Measurements from ENCODE around the gene MED29.
A peak's percentile ranks its signal among the peaks of the same experiment; 100 is the strongest.
"Not testable (repeated sequence)": the region's sequence is repeated elsewhere in the genome, so short reads cannot be mapped to it uniquely, and the experiment has no call there.

Gene MED29

DNA sequence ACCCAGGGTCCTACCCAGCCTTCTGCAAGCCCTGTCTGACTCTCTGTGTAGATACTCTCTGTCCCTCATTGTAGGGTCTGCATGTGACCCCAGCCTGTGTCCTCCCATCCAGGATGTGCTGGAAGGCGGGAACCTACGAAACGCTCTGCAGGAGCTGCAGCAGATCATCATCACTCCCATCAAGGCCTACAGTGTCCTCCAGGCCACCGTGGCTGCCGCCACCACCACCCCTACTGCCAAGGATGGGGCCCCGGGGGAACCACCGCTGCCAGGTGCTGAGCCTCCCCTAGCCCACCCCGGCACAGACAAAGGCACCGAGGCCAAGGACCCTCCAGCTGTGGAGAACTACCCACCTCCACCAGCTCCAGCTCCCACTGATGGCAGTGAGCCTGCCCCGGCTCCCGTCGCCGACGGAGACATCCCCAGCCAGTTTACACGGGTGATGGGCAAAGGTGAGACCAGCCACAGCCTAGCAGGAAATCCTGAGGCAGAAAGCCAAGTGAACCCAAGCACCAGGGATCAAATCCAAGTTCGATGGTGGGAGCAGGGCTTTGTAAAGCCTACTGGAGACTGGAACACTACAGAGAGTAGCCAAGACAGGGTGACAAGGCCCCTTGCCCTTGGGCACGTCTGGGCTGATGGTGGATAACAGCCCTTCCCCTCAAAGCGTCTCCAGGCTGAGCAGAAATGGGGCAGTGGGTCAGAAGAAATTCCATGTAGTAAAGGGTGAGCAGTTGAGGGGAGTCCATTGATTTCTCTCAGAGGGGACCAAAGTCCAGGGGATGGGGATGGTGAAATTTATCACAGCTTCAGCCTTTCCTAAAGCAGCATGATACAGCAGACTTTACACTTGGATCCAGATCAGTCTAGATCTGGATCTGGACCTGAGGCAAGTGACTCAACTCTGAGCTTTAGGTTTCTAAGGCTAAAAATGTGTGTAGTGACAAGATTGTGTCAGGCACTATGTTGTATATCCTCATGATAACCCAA lies 13.5 kb upstream of the MED29 start:
- Mint-ChIP-seq H3K9me3 (no peaks in the 10 kb centered on the region), H3K4me3 (no peak overlapping the region)

DNA sequence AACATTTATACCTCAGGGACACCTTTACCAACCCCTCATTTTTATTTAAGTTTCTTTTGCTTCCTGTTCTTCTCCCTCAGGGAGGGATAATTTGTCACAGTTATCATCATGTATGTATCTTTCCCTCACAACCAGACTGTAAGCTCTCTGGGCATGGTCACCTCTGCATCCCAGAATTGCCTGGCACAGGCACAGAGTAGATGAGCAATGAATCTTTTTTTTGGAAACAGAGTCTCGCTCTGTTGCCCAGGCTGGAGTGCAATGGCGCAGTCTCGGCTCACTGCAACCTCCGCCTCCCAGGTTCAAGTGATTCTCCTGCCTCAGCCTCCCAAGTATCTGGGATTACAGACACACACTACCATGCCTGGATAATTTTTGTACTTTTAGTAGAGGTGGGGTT lies 11.8 kb upstream of the MED29 start:
- not testable (repeated sequence) for H3K27me3 Mint-ChIP-seq (ENCODE audit: low read depth, poor library complexity); H3K4me1 Mint-ChIP-seq; H3K4me3 Mint-ChIP-seq; DNase-seq; H3K9me3 Mint-ChIP-seq; H3K27ac Mint-ChIP-seq
- peaks cover 75% of the 10 kb centered on the region for H3K36me3 Mint-ChIP-seq (ENCODE audit: low read depth)

More for the DNA sequence above, 13.5 kb upstream of the MED29 start:
- TF ChIP-seq, protein P1, sequence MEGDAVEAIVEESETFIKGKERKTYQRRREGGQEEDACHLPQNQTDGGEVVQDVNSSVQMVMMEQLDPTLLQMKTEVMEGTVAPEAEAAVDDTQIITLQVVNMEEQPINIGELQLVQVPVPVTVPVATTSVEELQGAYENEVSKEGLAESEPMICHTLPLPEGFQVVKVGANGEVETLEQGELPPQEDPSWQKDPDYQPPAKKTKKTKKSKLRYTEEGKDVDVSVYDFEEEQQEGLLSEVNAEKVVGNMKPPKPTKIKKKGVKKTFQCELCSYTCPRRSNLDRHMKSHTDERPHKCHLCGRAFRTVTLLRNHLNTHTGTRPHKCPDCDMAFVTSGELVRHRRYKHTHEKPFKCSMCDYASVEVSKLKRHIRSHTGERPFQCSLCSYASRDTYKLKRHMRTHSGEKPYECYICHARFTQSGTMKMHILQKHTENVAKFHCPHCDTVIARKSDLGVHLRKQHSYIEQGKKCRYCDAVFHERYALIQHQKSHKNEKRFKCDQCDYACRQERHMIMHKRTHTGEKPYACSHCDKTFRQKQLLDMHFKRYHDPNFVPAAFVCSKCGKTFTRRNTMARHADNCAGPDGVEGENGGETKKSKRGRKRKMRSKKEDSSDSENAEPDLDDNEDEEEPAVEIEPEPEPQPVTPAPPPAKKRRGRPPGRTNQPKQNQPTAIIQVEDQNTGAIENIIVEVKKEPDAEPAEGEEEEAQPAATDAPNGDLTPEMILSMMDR (IDR thresholded peaks at IDR 0.05): no peak
- no peaks in the 10 kb centered on the region for H3K27me3 Mint-ChIP-seq (ENCODE audit: low read depth, poor library complexity)
- no peak for DNase-seq
- H3K36me3 Mint-ChIP-seq (ENCODE audit: low read depth): peaks cover 65% of the 10 kb centered on the region
- H3K27ac Mint-ChIP-seq: peak overlapping the region; percentile 25
- H3K4me1 Mint-ChIP-seq: no peaks in the 10 kb centered on the region

DNA sequence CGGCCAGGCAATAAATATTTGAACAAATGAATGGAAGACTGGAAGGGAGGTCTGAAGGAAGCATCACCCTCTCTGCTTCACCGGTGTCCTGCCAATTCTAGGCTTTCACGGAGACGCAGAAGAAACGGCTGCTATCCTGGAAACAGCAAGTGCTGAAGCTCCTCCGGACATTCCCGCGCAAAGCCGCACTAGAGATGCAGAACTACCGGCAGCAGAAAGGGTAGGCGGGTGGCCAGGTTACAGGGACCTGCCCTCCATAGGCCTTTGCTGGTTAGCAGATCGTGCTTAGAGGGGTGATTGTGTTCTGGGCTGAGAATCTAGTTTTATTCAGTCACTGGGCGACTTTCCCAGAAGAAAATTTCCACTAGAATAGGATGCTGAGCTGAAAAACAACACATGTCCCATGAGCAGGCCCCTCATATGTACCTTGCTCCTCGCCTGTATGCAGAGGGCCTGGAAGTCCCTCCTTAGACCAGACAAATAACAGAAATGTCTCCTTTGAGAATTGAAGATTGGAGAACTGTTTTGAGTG lies 11.2 kb upstream of the MED29 start:
- Mint-ChIP-seq H3K4me1 (no peaks in the 10 kb centered on the region), H3K4me3 (no peak overlapping the region), H3K36me3 (ENCODE audit: low read depth) (peaks cover 74% of the 10 kb centered on the region), H3K9me3 (no peaks in the 10 kb centered on the region), H3K27ac (no peak overlapping the region), H3K27me3 (ENCODE audit: low read depth, poor library complexity) (no peaks in the 10 kb centered on the region)
- DNase-seq: no peak
- TF ChIP-seq, protein P1 (IDR thresholded peaks at IDR 0.05): no peak

DNA sequence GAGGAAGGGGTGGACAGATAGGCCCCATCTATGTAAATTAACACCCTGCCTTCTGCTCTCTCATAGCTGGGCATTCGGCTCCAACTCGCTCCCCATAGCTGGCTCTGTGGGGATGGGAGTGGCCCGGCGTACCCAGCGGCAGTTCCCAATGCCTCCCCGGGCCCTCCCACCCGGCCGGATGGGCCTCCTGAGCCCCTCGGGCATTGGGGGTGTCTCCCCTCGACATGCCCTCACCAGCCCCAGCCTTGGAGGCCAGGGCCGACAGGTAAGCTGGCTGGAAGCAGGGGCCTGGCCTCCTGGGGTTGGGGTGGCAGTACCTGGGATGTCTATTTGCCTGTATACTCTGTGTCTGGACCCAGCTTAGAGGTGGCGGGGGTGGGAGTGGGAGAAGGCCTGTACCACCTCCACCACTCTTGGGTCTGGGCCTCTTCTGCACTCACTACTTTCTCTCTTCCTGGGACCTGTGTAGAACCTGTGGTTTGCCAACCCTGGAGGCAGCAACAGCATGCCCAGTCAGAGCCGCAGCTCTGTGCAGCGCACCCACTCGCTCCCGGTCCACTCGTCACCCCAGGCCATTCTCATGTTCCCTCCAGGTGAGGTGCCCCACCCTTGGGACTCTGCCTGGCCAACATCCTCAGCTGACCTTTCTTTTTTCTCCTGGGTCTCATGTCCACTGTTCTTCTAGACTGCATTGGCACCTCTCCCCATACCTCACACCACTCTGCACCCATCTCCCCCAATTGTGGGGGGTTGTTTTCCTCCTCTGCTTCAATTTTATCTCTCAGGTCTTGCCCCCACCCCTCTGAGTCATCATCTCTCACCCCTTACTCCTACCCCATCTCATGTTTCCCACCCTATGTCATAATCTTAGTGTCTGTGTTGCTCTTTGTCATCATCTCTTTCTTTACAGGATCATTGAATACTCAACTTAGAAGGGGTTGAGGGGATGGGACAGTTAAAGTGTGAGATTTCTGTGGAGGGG lies 10.4 kb upstream of the MED29 start:
- H3K36me3 Mint-ChIP-seq (ENCODE audit: low read depth): peaks cover 79% of the 10 kb centered on the region
- no peak for DNase-seq
- H3K4me1 Mint-ChIP-seq: no peaks in the 10 kb centered on the region
- TF ChIP-seq, protein P1 (IDR thresholded peaks at IDR 0.05): no peak
- H3K27me3 Mint-ChIP-seq (ENCODE audit: low read depth, poor library complexity): no peaks in the 10 kb centered on the region
- H3K9me3 Mint-ChIP-seq: no peaks in the 10 kb centered on the region
- H3K27ac Mint-ChIP-seq: no peak overlapping the region
- H3K4me3 Mint-ChIP-seq: no peak overlapping the region

DNA sequence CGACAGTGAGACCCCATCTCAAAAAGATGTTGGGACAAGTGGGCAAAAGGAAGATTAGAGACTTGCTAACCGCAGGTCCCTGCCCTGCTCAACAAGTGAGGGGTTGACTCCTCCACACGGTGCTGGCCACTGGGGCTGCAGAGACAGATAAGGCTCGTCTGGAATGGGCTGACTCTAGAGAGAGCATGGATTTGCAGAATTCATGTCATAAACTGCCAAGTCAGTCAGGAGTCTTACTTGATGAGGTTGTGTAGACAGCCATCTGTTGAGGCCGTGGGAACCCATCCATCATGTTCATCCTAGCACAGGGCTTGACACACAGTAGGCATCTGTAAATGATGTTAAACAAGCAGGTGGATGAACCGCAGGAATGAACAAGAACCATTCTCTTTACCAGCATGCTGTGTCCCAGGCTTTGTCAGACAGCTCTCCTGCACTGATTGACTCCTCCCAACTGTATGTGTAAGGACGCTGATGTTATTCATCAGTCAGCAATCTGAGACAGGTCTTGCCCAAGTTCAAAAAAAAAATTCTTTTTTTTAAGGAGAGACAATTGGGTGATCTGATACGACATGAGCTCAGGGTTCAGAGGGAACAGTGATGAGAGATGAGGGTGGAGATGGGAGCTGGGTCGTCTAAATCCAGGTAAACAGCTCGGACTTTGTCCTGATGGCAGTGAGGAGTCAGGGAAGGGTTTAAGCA lies 9.1 kb upstream of the MED29 start:
- Mint-ChIP-seq H3K27me3 (ENCODE audit: low read depth, poor library complexity) (no peaks in the 10 kb centered on the region), H3K27ac (peak overlapping the region; percentile 21), H3K4me1 (no peaks in the 10 kb centered on the region), H3K9me3 (no peaks in the 10 kb centered on the region), H3K4me3 (no peak overlapping the region), H3K36me3 (ENCODE audit: low read depth) (peaks cover 77% of the 10 kb centered on the region)
- TF ChIP-seq, protein P1 (IDR thresholded peaks at IDR 0.05): no peak
- no peak for DNase-seq

All from nephron progenitor cell (in vitro differentiated cells).